H1 (cell line): ENCODE data around the gene NME7. TPM values are rescaled to one million over a fixed set of nuclear protein-coding genes. Genes with fewer than 3 reads are reported as not detected.

ENCODE experiments used
- CTCF ChIA-PET: fragments of 300-600 bp; sonication (Branson Sonifier 250); formaldehyde crosslinking; loops from one replicate; lab custom pipeline; 2021; ENCODE audit not compliant: partially characterized antibody; lab: Charles Lee
- POLR2A ChIA-PET: fragments of 300-600 bp; sonication (Branson Sonifier 250); formaldehyde crosslinking; loops from one replicate; lab custom pipeline; 2021; ENCODE audit warnings: inconsistent platforms; ENCODE audit not compliant: partially characterized antibody; lab: Charles Lee
- DNase-seq, 2 experiments: peaks; one replicate each; pipeline versions ENCODE4 v3.0.0 to v3.0.0-alpha.2; 2010 to 2022; ENCODE audit warnings: low spot score in 2 of 2, low read depth in 1 of 2, mixed read lengths in 1 of 2
- FAIRE-seq: peaks from 2 replicates; lab custom pipeline; 2011; peaks lifted over from hg19 to GRCh38; lab: Jason Lieb, UNC
- H2AFZ ChIP-seq: 2 replicates; pipeline ENCODE4 v1.8.1; 2012; ENCODE audit warnings: low read length, inconsistent platforms
- H2AK5ac ChIP-seq: 2 replicates; pipeline ENCODE4 v1.6.1; 2013; ENCODE audit warnings: low read depth, low read length
- H2BK120ac ChIP-seq: replicated peaks from 2 replicates; pipeline ENCODE3; 2013; ENCODE audit warnings: low read depth, low read length, inconsistent platforms
- H2BK12ac ChIP-seq: 2 replicates; pipeline ENCODE4 v1.6.1; 2013; ENCODE audit warnings: low read depth, low read length
- H2BK15ac ChIP-seq: 2 replicates; pipeline ENCODE4 v1.6.1; 2013; ENCODE audit warnings: low read length
- H2BK20ac ChIP-seq: 2 replicates; pipeline ENCODE4 v1.6.1; 2013; ENCODE audit warnings: low read length
- H2BK5ac ChIP-seq: 2 replicates; pipeline ENCODE4 v1.6.1; 2013; ENCODE audit warnings: low read depth, low read length
- H3K14ac ChIP-seq: 2 replicates; pipeline ENCODE4 v1.6.1; 2013; ENCODE audit warnings: inconsistent platforms; ENCODE audit not compliant: insufficient read length
- H3K18ac ChIP-seq: 2 replicates; pipeline ENCODE4 v1.6.1; 2013; ENCODE audit warnings: low read length; ENCODE audit errors: extremely low read depth
- H3K23ac ChIP-seq: 2 replicates; pipeline ENCODE4 v1.6.1; 2013; ENCODE audit warnings: inconsistent platforms; ENCODE audit not compliant: insufficient read length
- H3K23me2 ChIP-seq: 2 replicates; pipeline ENCODE4 v1.6.1; 2013; ENCODE audit warnings: low read depth, low read length
- H3K27ac ChIP-seq: 2 replicates; pipeline ENCODE4 v1.6.1; 2011; ENCODE audit warnings: low read depth, low read length, inconsistent platforms
- H3K27me3 ChIP-seq, 4 experiments: replicated peaks in 1 of 4; 1 replicate in 1 of 4; 2 replicates in 3 of 4; pipeline versions ENCODE4 v1.6.1 to v1.8.1; 2011 to 2013; ENCODE audit warnings: low read length in 3 of 4, mild to moderate bottlenecking in 3 of 4, inconsistent platforms in 2 of 4, mixed read lengths in 2 of 4, moderate library complexity in 1 of 4; ENCODE audit not compliant: control insufficient read depth in 3 of 4, insufficient read depth in 3 of 4; ENCODE audit errors: extremely low read depth in 1 of 4
- H3K36me3 ChIP-seq, 4 experiments: 2 replicates each; pipeline versions ENCODE4 v1.6.1 to v1.8.1; 2011 to 2013; ENCODE audit warnings: mild to moderate bottlenecking in 4 of 4, low read length in 3 of 4, moderate library complexity in 2 of 4, control low read depth in 1 of 4, inconsistent platforms in 1 of 4; ENCODE audit not compliant: insufficient read depth in 4 of 4, control insufficient read depth in 2 of 4
- H3K4ac ChIP-seq: replicated peaks from 2 replicates; pipeline ENCODE3; 2013; ENCODE audit warnings: low read length, low read depth, mixed read lengths, inconsistent platforms; ENCODE audit not compliant: insufficient read length
- H3K4me1 ChIP-seq, 4 experiments: replicated peaks in 1 of 4; 1 replicate in 1 of 4; 2 replicates in 3 of 4; pipeline versions ENCODE4 v1.6.1 to v1.8.1; 2011 to 2013; ENCODE audit warnings: low read length in 3 of 4, inconsistent platforms in 2 of 4, mixed read lengths in 1 of 4; ENCODE audit not compliant: insufficient read depth in 4 of 4, control insufficient read depth in 3 of 4
- H3K4me2 ChIP-seq, 2 experiments: 2 replicates each; pipeline versions ENCODE4 v1.6.1 to v1.8.1; 2011 to 2013; ENCODE audit warnings: low read depth in 2 of 2, low read length in 2 of 2, control low read depth in 1 of 2, inconsistent platforms in 1 of 2, mild to moderate bottlenecking in 1 of 2; ENCODE audit not compliant: insufficient read depth in 1 of 2
- H3K4me3 ChIP-seq, 4 experiments: fragments of 200-600, 300-600 bp in 1 of 4; sonication (generic), shearing (Covaris generic), sonication (Bioruptor Twin) in 1 of 4; 2 replicates each; pipeline versions ENCODE4 v1.5.1 to v1.8.1; 2011 to 2016; ENCODE audit warnings: low read length in 4 of 4, low read depth in 3 of 4, control low read depth in 2 of 4, inconsistent platforms in 2 of 4, mild to moderate bottlenecking in 2 of 4, mixed read lengths in 1 of 4, moderate library complexity in 1 of 4; ENCODE audit not compliant: insufficient read depth in 2 of 4; ENCODE audit errors: extremely low read depth in 1 of 4
- H3K56ac ChIP-seq: replicated peaks from 2 replicates; pipeline ENCODE3; 2013; ENCODE audit warnings: low read depth, mild to moderate bottlenecking, mixed read lengths, low read length, inconsistent platforms; ENCODE audit not compliant: insufficient read length
- H3K79me1 ChIP-seq: 2 replicates; pipeline ENCODE4 v1.6.1; 2013; ENCODE audit warnings: low read depth, low read length, control low read depth
- H3K79me2 ChIP-seq, 2 experiments: 2 replicates each; pipeline versions ENCODE4 v1.6.1 to v1.8.1; 2012 to 2013; ENCODE audit warnings: low read length in 2 of 2, mild to moderate bottlenecking in 2 of 2, inconsistent platforms in 1 of 2; ENCODE audit not compliant: insufficient read depth in 2 of 2, control insufficient read depth in 1 of 2
- H3K9ac ChIP-seq, 4 experiments: replicated peaks in 1 of 4; 1 replicate in 1 of 4; 2 replicates in 3 of 4; pipeline versions ENCODE4 v1.6.1 to v1.8.1; 2011 to 2013; ENCODE audit warnings: low read depth in 3 of 4, low read length in 3 of 4, control low read depth in 2 of 4, mild to moderate bottlenecking in 2 of 4, moderate library complexity in 2 of 4, inconsistent platforms in 1 of 4; ENCODE audit errors: extremely low read depth in 1 of 4
- H3K9me3 ChIP-seq, 2 experiments: 2 replicates each; pipeline versions ENCODE4 v1.6.1 to v1.8.1; 2012 to 2013; ENCODE audit warnings: mild to moderate bottlenecking in 2 of 2, moderate library complexity in 2 of 2, control low read depth in 1 of 2, inconsistent platforms in 1 of 2, low read depth in 1 of 2, low read length in 1 of 2, mixed read lengths in 1 of 2; ENCODE audit not compliant: insufficient read depth in 2 of 2
- H4K20me1 ChIP-seq, 2 experiments: replicated peaks in 1 of 2; 2 replicates each; pipeline versions ENCODE3 to v1.8.1; 2011 to 2013; ENCODE audit warnings: inconsistent platforms in 2 of 2, low read length in 2 of 2, mild to moderate bottlenecking in 1 of 2; ENCODE audit not compliant: insufficient read depth in 2 of 2, control insufficient read depth in 1 of 2
- H4K5ac ChIP-seq: 2 replicates; pipeline ENCODE4 v1.6.1; 2013; ENCODE audit warnings: low read length, low read depth, mixed read lengths, inconsistent platforms; ENCODE audit not compliant: insufficient read length
- H4K8ac ChIP-seq: 2 replicates; pipeline ENCODE4 v1.8.0; 2013; ENCODE audit warnings: mild to moderate bottlenecking, moderate library complexity, low read length, inconsistent platforms; ENCODE audit not compliant: insufficient read depth; ENCODE audit errors: extremely low read depth
- H4K91ac ChIP-seq: replicated peaks from 2 replicates; pipeline ENCODE3; 2013; ENCODE audit warnings: low read length, mixed read lengths, inconsistent platforms; ENCODE audit not compliant: insufficient read length
- BACH1 ChIP-seq: IDR thresholded peaks from 2 replicates; pipeline ENCODE4 v1.6.1; 2012; ENCODE audit warnings: low read length, improper control_type of control experiment
- GTF2F1 ChIP-seq: IDR thresholded peaks from 2 replicates; pipeline ENCODE4 v1.6.1; 2012; ENCODE audit warnings: low read depth, low read length, improper control_type of control experiment, borderline replicate concordance
- KDM1A ChIP-seq: fragments of 200-600, 300-600 bp; sonication (generic); IDR thresholded peaks from 2 replicates; pipeline ENCODE4 v1.7.1; 2016; ENCODE audit warnings: mild to moderate bottlenecking, low read length, borderline replicate concordance
- PHF8 ChIP-seq: fragments of 200-600 bp; sonication (generic); conservative IDR thresholded peaks from 2 replicates; pipeline ENCODE4 v1.7.1; 2012; ENCODE audit warnings: low read depth, mild to moderate bottlenecking, inconsistent platforms, low read length, moderate library complexity
- RAD21 ChIP-seq, 2 experiments: IDR thresholded peaks in 1 of 2; conservative IDR thresholded peaks in 1 of 2; 2 replicates each; pipeline ENCODE4 v1.6.1; 2011; ENCODE audit warnings: low read depth in 2 of 2, low read length in 2 of 2, improper control_type of control experiment in 1 of 2, inconsistent platforms in 1 of 2, mild to moderate bottlenecking in 1 of 2, moderate library complexity in 1 of 2
- RBBP5 ChIP-seq: IDR thresholded peaks from 2 replicates; pipeline ENCODE4 v1.7.1; 2012; ENCODE audit warnings: low read depth, mild to moderate bottlenecking, inconsistent platforms, low read length, moderate library complexity, borderline replicate concordance
- SUZ12 ChIP-seq: fragments of 200-600 bp; sonication (generic); IDR thresholded peaks from 2 replicates; pipeline ENCODE4 v1.6.1; 2012; ENCODE audit warnings: mild to moderate bottlenecking, inconsistent platforms, low read length, moderate library complexity, mixed read lengths
- WGBS, 2 experiments: shearing (Covaris generic) in 1 of 2; methylation state at CpG; one replicate each; pipeline versions ENCODE4 v1.1.6 to v1.1.7; 2013 to 2015; ENCODE audit warnings: low lambda C conversion rate in 2 of 2, mixed read lengths in 2 of 2, inconsistent platforms in 1 of 2, low coverage in 1 of 2, missing lambda C conversion rate in 1 of 2; ENCODE audit not compliant: insufficient replicate concordance in 2 of 2, insufficient coverage in 1 of 2, insufficient read length in 1 of 2; ENCODE audit errors: extremely low coverage in 1 of 2, missing lambda C conversion rate in 1 of 2; 5-methylcytosine and 5-hydroxymethylcytosine counted together
- polyA plus RNA-seq, 7 experiments: library from polyadenylated mRNA; depleted of rRNA in 3 of 7; stranded (reverse) in 5 of 7; unstranded in 2 of 7; fragments of >200 nt in 5 of 7; fragments of 200-250 nt in 2 of 7; gene quantifications; 1 replicate in 5 of 7; 2 replicates in 1 of 7; 4 replicates in 1 of 7; pipeline versions ENCODE4 v1.2.1 to v1.2.3, GENCODE V29; 2011 to 2013; ENCODE audit warnings: missing spikeins in 2 of 7, mixed read lengths in 2 of 7
- total RNA-seq: library from RNA; stranded (reverse); fragmentation: NEBNext Ultra II Directional; extraction: Animal tissue kit (Norgen Biotek cat#: 25700); gene quantifications from 2 replicates; pipeline ENCODE4 v1.2.1, GENCODE V29; 2021
- TF ChIP-seq, protein P1 (sequence below): IDR thresholded peaks from 2 replicates; pipeline ENCODE4 v1.6.1; 2012; ENCODE audit warnings: low read length, inconsistent platforms

The NME7 gene
- total and polyA plus RNA-seq, 2 of the 8 experiments (the other 6 are each of a cell fraction or from before 2014, with no cell fraction given) = 11.6 to 28.5 TPM

- no peak overlapping the region for H3K27ac ChIP-seq
- H3K4me2 ChIP-seq = no peak overlapping the region
- H3K23me2 ChIP-seq = peaks cover 11% of the 10 kb centered on the region
- H3K4ac ChIP-seq = no peak overlapping the region
- H3K14ac ChIP-seq = no peak overlapping the region
- H2BK20ac ChIP-seq = no peak overlapping the region
- H3K79me2 ChIP-seq = peaks cover 22 to 74% of the 10 kb centered on the region in 2 experiments
- no peak overlapping the region for H2BK12ac ChIP-seq
- H3K18ac ChIP-seq = no peak overlapping the region
- no peak overlapping the region for H4K5ac ChIP-seq
- no peak overlapping the region for H3K56ac ChIP-seq
- H3K9me3 ChIP-seq = no peaks in the 10 kb centered on the region
- no peak for DNase-seq
- POLR2A ChIA-PET = interaction anchor here (1.0 to 1.6 kb wide), 2 partner anchors 9 to 237 kb away, joined by 3 to 6 read pairs; no protein-coding TSS in a partner anchor
- FAIRE-seq = no peak
- CTCF ChIA-PET = interaction anchor here (0.6 to 2.9 kb wide), 7 partner anchors 14 to 508 kb away, joined by 3 to 16 read pairs (median 3); no protein-coding TSS in a partner anchor
- peaks cover 2 to 27% (median 14%) of the 10 kb centered on the region in 4 experiments; a peak in 6 of 8 replicates for H3K36me3 ChIP-seq
- no peak overlapping the region for H2BK15ac ChIP-seq
- H2AFZ ChIP-seq = no peak overlapping the region
- H3K27me3 ChIP-seq = no peaks in the 10 kb centered on the region
- H2BK120ac ChIP-seq = no peak overlapping the region
- H4K8ac ChIP-seq = no peak overlapping the region
- H3K9ac ChIP-seq = no peak overlapping the region
- H3K4me1 ChIP-seq = peaks cover 13 to 32% (median 23%) of the 10 kb centered on the region in 4 experiments
- no peak overlapping the region for H2BK5ac ChIP-seq
- TF ChIP-seq, protein P1, sequence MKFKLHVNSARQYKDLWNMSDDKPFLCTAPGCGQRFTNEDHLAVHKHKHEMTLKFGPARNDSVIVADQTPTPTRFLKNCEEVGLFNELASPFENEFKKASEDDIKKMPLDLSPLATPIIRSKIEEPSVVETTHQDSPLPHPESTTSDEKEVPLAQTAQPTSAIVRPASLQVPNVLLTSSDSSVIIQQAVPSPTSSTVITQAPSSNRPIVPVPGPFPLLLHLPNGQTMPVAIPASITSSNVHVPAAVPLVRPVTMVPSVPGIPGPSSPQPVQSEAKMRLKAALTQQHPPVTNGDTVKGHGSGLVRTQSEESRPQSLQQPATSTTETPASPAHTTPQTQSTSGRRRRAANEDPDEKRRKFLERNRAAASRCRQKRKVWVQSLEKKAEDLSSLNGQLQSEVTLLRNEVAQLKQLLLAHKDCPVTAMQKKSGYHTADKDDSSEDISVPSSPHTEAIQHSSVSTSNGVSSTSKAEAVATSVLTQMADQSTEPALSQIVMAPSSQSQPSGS = no peak
- TF ChIP-seq RBBP5 (no peak), PHF8 (no peak), RAD21 (IDR thresholded peaks at IDR 0.05 in 1 of 2, conservative IDR thresholded peaks at IDR 0.05 in 1 of 2; ENCODE audit: low read depth in 2 of 2, low read length in 2 of 2) (no peak), KDM1A (no peak), SUZ12 (no peak), BACH1 (no peak), GTF2F1 (no peak)
- WGBS, 2 experiments = 94% methylated on average over 6 of the region's 6 CpGs; no CpG with 5 or more reads in 1 of the 2 experiments
- no peak overlapping the region for H4K91ac ChIP-seq
- H3K79me1 ChIP-seq = peaks cover 15% of the 10 kb centered on the region; the same call in 1 of the 2 replicates
- H3K23ac ChIP-seq = no peak overlapping the region
- no peak overlapping the region for H3K4me3 ChIP-seq
- H4K20me1 ChIP-seq = peaks cover 5 to 8% of the 10 kb centered on the region in 2 experiments
- no peak overlapping the region for H2AK5ac ChIP-seq
Observed at GRCh38 chr1:169111472-169111871, 256.1 kb downstream of the NME7 start.
